Spleen (tissue), 11 donors: ENCODE measurements around the gene PLD5. TPM values are rescaled to one million over a fixed set of nuclear protein-coding genes. Genes with fewer than 3 reads are reported as not detected.

Experiments
- DNase-seq: peaks from one replicate; pipeline ENCODE4 v3.0.0-alpha.2; 2020
- H3K27ac ChIP-seq, 8 donors: fragments of 200-600 bp; sonication (generic) in 7 of 8; 1 replicate in 4 of 8; 2 replicates in 4 of 8; pipeline versions ENCODE4 v1.5.0 to v1.8.0; 2016 to 2021; ENCODE audit warnings: inconsistent platforms in 4 of 8, mild to moderate bottlenecking in 4 of 8, moderate library complexity in 1 of 8
- H3K27me3 ChIP-seq, 7 donors: fragments of 200-600 bp; sonication (generic) in 6 of 7; replicated peaks in 1 of 7; 1 replicate in 4 of 7; 2 replicates in 3 of 7; pipeline versions ENCODE4 v1.5.0 to v1.8.0; 2016 to 2021; ENCODE audit warnings: inconsistent platforms in 3 of 7, mild to moderate bottlenecking in 1 of 7
- H3K36me3 ChIP-seq, 6 donors: fragments of 200-600 bp; sonication (generic) in 5 of 6; 1 replicate in 4 of 6; 2 replicates in 2 of 6; pipeline versions ENCODE4 v1.5.0 to v1.8.0; 2016 to 2021; ENCODE audit warnings: inconsistent platforms in 2 of 6
- H3K4me1 ChIP-seq, 6 donors: fragments of 200-600 bp; sonication (generic) in 5 of 6; 1 replicate in 3 of 6; 2 replicates in 3 of 6; pipeline versions ENCODE4 v1.5.0 to v1.8.0; 2016 to 2021; ENCODE audit warnings: inconsistent platforms in 3 of 6
- H3K4me3 ChIP-seq, 8 donors: fragments of 200-600 bp; sonication (generic) in 7 of 8; 1 replicate in 4 of 8; 2 replicates in 4 of 8; pipeline versions ENCODE4 v1.5.0 to v1.8.0; 2016 to 2021; ENCODE audit warnings: inconsistent platforms in 4 of 8, mild to moderate bottlenecking in 4 of 8, moderate library complexity in 2 of 8
- H3K9me3 ChIP-seq, 8 donors: fragments of 200-600 bp; sonication (generic) in 7 of 8; 1 replicate in 4 of 8; 2 replicates in 4 of 8; pipeline versions ENCODE4 v1.5.0 to v1.8.0; 2016 to 2021; ENCODE audit warnings: inconsistent platforms in 4 of 8
- POLR2A ChIP-seq, 3 donors: fragments of 450-650 bp; IDR thresholded peaks; one replicate each; pipeline ENCODE4 v1.5.1; 2017; ENCODE audit warnings: antibody characterized with exemption in 3 of 3, mild to moderate bottlenecking in 1 of 3
- POLR2AphosphoS5 ChIP-seq, 3 donors: sonication (generic); formaldehyde crosslinking; IDR thresholded peaks; one replicate each; pipeline ENCODE4 v1.5.1; 2017; ENCODE audit warnings: antibody characterized with exemption in 3 of 3
- WGBS, 5 donors: extraction: QIAGEN DNeasy Blood & Tissue Kit in 3 of 5; methylation state at CpG; one replicate each; pipeline versions ENCODE4 v1.1.5 to v1.1.7; 2013 to 2018; 5-methylcytosine and 5-hydroxymethylcytosine counted together
- intact Hi-C: fragments of 100-400 bp; cut with DNase I; formaldehyde crosslinking; loops from one replicate; pipeline ENCODE4 v1.15.0; 2023; ENCODE audit warnings: low total_unique reads
- polyA plus RNA-seq, 3 donors: library from polyadenylated mRNA; stranded (reverse); fragments of 200-250 nt; gene quantifications; one replicate each; pipeline ENCODE4 v1.2.1, GENCODE V29; 2013
- total RNA-seq, 7 donors: library from RNA; depleted of rRNA in 3 of 7; stranded (reverse); fragments of >200 nt in 3 of 7; fragmentation: NEBNext Ultra II Directional in 4 of 7; extraction: Animal tissue kit (Norgen Biotek cat#: 25700) in 4 of 7; gene quantifications; one replicate each; pipeline versions ENCODE4 v1.1.0 to v1.2.1, GENCODE V29; 2016 to 2021
- TF ChIP-seq, protein P1 (sequence below), 11 experiments: fragments of 200-600 bp in 7 of 11; fragments of 450-650 bp in 4 of 11; sonication (generic) in 4 of 11; IDR thresholded peaks in 8 of 11; conservative IDR thresholded peaks in 3 of 11; 1 replicate in 7 of 11; 2 replicates in 4 of 11; pipeline versions ENCODE4 v1.4.0 to v1.8.0; 2016 to 2021; ENCODE audit warnings: antibody characterized with exemption in 11 of 11, inconsistent platforms in 4 of 11, mild to moderate bottlenecking in 1 of 11
- donor health status: healthy with polysubstance abuse.
- donor health status: DM: no; HTN: no; CAD: no; lungs with moderate emphysema.
- donor health status: DM: no; HTN: no; CAD: no.
- donor health status: Bipolar disorder and iron deficiency.
- donor health status: healthy.
- donor health status: DM: no; HTN: no; CAD: no.
- donor health status: DM: yes; HTN: yes; CAD: no.

Gene PLD5
- total and polyA plus RNA-seq, 10 donors = 0.17 to 1.0 (median 0.44) TPM; not detected in 1

DNA sequence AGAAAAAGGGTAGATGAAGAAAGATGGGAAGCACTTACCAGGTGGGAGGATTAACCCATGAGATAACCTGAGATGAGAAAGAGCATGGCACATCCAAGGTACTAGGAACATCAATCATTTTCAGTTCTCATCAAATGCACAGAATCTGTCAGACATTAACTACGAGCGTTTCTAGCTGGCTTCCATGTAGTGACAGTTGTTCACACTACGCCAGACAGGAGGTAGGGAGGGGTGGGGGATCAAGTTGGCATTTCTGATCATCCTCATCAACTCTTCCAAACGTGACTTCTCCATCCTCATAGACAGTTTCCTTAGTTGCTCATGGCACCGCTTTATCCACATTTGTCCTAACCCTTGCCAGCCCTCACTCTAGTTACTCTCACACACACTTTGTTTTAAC, 120.2 kb downstream of the PLD5 start:
- Histone ChIP-seq H3K9me3 (peaks cover 0 to 7% (median 2%) of the 10 kb centered on the region in 8 donors), H3K27ac (no peak overlapping the region), H3K4me1 (no peaks in the 10 kb centered on the region), H3K4me3 (no peak overlapping the region), H3K36me3 (no peaks in the 10 kb centered on the region), H3K27me3 (peaks cover 0 to 3% (median 0%) of the 10 kb centered on the region in 7 donors)
- DNase-seq = no peak
- intact Hi-C loops = no loop called here
- 77 to 86% (median 84%) methylated on average over 5 of the region's 5 CpGs for WGBS, 5 donors
- TF ChIP-seq POLR2A (IDR thresholded peaks at IDR 0.05) (no peak), POLR2AphosphoS5 (IDR thresholded peaks at IDR 0.05) (no peak)
- TF ChIP-seq, protein P1, sequence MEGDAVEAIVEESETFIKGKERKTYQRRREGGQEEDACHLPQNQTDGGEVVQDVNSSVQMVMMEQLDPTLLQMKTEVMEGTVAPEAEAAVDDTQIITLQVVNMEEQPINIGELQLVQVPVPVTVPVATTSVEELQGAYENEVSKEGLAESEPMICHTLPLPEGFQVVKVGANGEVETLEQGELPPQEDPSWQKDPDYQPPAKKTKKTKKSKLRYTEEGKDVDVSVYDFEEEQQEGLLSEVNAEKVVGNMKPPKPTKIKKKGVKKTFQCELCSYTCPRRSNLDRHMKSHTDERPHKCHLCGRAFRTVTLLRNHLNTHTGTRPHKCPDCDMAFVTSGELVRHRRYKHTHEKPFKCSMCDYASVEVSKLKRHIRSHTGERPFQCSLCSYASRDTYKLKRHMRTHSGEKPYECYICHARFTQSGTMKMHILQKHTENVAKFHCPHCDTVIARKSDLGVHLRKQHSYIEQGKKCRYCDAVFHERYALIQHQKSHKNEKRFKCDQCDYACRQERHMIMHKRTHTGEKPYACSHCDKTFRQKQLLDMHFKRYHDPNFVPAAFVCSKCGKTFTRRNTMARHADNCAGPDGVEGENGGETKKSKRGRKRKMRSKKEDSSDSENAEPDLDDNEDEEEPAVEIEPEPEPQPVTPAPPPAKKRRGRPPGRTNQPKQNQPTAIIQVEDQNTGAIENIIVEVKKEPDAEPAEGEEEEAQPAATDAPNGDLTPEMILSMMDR (IDR thresholded peaks at IDR 0.05 in 8 of 11, conservative IDR thresholded peaks at IDR 0.05 in 3 of 11) = no peak

DNA sequence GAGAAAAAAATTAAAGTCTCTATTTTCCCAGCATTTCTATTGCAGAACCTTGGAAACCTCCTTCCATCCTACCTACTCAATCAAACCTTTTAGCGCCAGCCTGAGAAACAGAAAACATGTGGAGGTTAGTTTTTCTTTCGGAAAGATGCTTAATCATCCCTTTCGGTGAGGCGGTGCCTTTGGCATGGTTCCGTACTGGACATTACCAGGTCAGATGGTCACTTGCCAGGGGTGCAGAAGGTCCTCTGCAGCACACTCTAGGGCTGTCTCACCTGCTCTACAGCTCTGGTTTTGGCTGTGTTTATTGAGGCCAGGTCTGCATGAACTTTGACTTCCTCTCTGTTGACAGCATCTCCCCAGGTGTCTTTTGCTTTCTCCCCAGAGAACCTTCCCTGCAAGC, 121.5 kb downstream of the PLD5 start:
- Histone ChIP-seq H3K9me3 (no peaks in the 10 kb centered on the region), H3K4me1 (no peaks in the 10 kb centered on the region), H3K27me3 (peaks cover 0 to 3% (median 0%) of the 10 kb centered on the region in 7 donors), H3K36me3 (no peaks in the 10 kb centered on the region), H3K4me3 (no peak overlapping the region), H3K27ac (no peak overlapping the region)
- TF ChIP-seq POLR2AphosphoS5 (IDR thresholded peaks at IDR 0.05) (no peak), POLR2A (IDR thresholded peaks at IDR 0.05) (no peak)
- TF ChIP-seq, protein P1 (IDR thresholded peaks at IDR 0.05 in 8 of 11, conservative IDR thresholded peaks at IDR 0.05 in 3 of 11) = no peak
- DNase-seq = no peak
- intact Hi-C loops = no loop called here
- WGBS, 5 donors = 66 to 93% (median 85%) methylated on average over 5 of the region's 5 CpGs

DNA sequence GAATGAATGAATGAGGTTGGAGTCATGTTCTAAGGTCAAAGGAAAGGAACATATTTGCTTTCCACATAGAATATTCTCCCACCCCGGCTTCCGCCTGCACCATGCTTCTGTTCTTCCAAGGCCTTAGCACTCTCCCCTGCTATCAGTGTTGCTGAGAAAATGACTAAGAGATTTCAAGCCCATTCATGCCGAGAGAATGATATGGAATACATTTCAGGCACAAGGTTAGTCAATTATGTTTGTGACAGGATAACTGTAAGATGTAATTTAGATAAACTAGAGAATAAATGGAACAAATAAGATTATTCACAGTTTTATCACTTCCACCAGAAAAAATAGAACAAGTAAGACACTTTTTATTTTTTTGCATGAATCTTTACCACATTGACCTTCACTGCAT, 122.6 kb downstream of the PLD5 start:
- intact Hi-C loops = no loop called here
- Histone ChIP-seq H3K4me3 (no peak overlapping the region), H3K9me3 (no peaks in the 10 kb centered on the region), H3K27me3 (peaks cover 0 to 3% (median 0%) of the 10 kb centered on the region in 7 donors), H3K27ac (no peak overlapping the region), H3K4me1 (no peaks in the 10 kb centered on the region), H3K36me3 (no peaks in the 10 kb centered on the region)
- TF ChIP-seq POLR2A (IDR thresholded peaks at IDR 0.05) (no peak), POLR2AphosphoS5 (IDR thresholded peaks at IDR 0.05) (no peak)
- TF ChIP-seq, protein P1 (IDR thresholded peaks at IDR 0.05 in 8 of 11, conservative IDR thresholded peaks at IDR 0.05 in 3 of 11) = no peak
- 86 to 96% (median 90%) methylated on average over 3 of the region's 3 CpGs for WGBS, 5 donors
- no peak for DNase-seq

DNA sequence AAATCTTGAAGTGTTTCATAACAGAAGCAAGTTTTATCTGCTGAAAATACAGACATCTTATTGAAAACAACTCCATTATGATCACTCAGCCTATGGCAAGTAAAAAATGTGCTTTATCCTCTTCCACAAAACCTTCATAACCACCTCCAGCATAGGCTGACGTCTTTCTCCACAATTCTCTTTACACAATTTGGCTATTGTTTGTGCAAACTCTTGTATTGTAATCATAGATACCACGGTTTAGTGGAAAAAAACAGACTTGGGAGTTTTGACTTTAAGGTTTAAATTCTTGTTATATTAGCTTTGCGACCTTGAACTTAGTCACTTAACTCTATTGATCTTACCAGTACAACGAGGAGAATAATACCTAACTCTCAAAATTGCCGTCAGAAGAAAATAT, 126.1 kb downstream of the PLD5 start:
- WGBS, 5 donors = 67 to 82% (median 75%) methylated on average over 5 of the region's 5 CpGs
- TF ChIP-seq, protein P1 (IDR thresholded peaks at IDR 0.05 in 8 of 11, conservative IDR thresholded peaks at IDR 0.05 in 3 of 11) = no peak
- TF ChIP-seq POLR2A (IDR thresholded peaks at IDR 0.05) (no peak), POLR2AphosphoS5 (IDR thresholded peaks at IDR 0.05) (no peak)
- intact Hi-C loops = no loop called here
- H3K4me3 ChIP-seq = no peak overlapping the region
- no peaks in the 10 kb centered on the region for H3K9me3 ChIP-seq
- no peaks in the 10 kb centered on the region for H3K27me3 ChIP-seq
- no peak overlapping the region for H3K27ac ChIP-seq
- no peak for DNase-seq
- no peaks in the 10 kb centered on the region for H3K4me1 ChIP-seq
- H3K36me3 ChIP-seq = no peaks in the 10 kb centered on the region
